Transverse colon (tissue), 4 donors: ENCODE data around the gene ZDBF2. TPM values are rescaled to one million over a fixed set of nuclear protein-coding genes. Genes with fewer than 3 reads are reported as not detected.

ENCODE experiments used
- DNase-seq: peaks from one replicate; pipeline ENCODE4 v3.0.0-alpha.2; 2019
- H3K27ac ChIP-seq, 4 donors: fragments of 200-600 bp; sonication (generic); 2 replicates each; pipeline ENCODE4 v1.5.1; 2016 to 2018; ENCODE audit warnings: inconsistent platforms in 4 of 4
- H3K27me3 ChIP-seq: fragments of 200-600 bp; sonication (generic); 2 replicates; pipeline ENCODE4 v1.5.1; 2017; ENCODE audit warnings: inconsistent platforms
- H3K36me3 ChIP-seq, 4 donors: fragments of 200-600 bp; sonication (generic); 2 replicates each; pipeline ENCODE4 v1.5.1; 2017 to 2019; ENCODE audit warnings: inconsistent platforms in 4 of 4
- H3K4me1 ChIP-seq, 4 donors: fragments of 200-600 bp; sonication (generic); 2 replicates each; pipeline ENCODE4 v1.5.1; 2017 to 2020; ENCODE audit warnings: inconsistent platforms in 4 of 4
- H3K4me3 ChIP-seq, 4 donors: fragments of 200-600 bp; sonication (generic); 1 replicate in 1 of 4; 2 replicates in 3 of 4; pipeline versions ENCODE4 v1.5.1 to v1.6.1; 2017 to 2019; ENCODE audit warnings: inconsistent platforms in 4 of 4
- H3K9me3 ChIP-seq, 2 donors: fragments of 200-600 bp; sonication (generic); 2 replicates each; pipeline ENCODE4 v1.5.1; 2017 to 2019; ENCODE audit warnings: inconsistent platforms in 2 of 2
- EP300 ChIP-seq: sonication (generic); formaldehyde crosslinking; IDR thresholded peaks from one replicate; pipeline ENCODE4 v1.6.1; 2017; ENCODE audit warnings: antibody characterized with exemption, low read depth
- POLR2A ChIP-seq: fragments of 450-650 bp; IDR thresholded peaks from one replicate; pipeline ENCODE4 v1.6.1; 2016; ENCODE audit warnings: antibody characterized with exemption, mild to moderate bottlenecking, moderate library complexity
- POLR2AphosphoS5 ChIP-seq, 3 donors: sonication (generic); formaldehyde crosslinking; IDR thresholded peaks; one replicate each; pipeline ENCODE4 v1.6.1; 2016; ENCODE audit warnings: antibody characterized with exemption in 3 of 3
- WGBS, 2 donors: methylation state at CpG; one replicate each; pipeline ENCODE4 v1.1.5; 2018; ENCODE audit warnings: low coverage in 1 of 2; 5-methylcytosine and 5-hydroxymethylcytosine counted together
- in situ Hi-C, 4 donors: fragments of 200-750 bp; cut with MboI; loops; one replicate each; pipeline versions ENCODE4 v1.15.0 to v1.15.1; 2017; ENCODE audit warnings: low sequenced_read_pairs in 3 of 4, low pct_ligation_motif_present in 1 of 4, low pct_unique_long_range_greater_than_20kb in 1 of 4
- intact Hi-C: fragments of 100-400 bp; cut with DNase I; formaldehyde crosslinking; loops from one replicate; pipeline ENCODE4 v1.15.1; 2023; ENCODE audit warnings: low total_unique reads
- total RNA-seq, 4 donors: library from RNA; depleted of rRNA; stranded (reverse); fragments of >200 nt; gene quantifications; one replicate each; pipeline ENCODE4 v1.1.0, GENCODE V29; 2016
- TF ChIP-seq, protein P1 (sequence below), 5 experiments: fragments of 200-600 bp in 3 of 5; fragments of 450-650 bp in 2 of 5; sonication (generic) in 3 of 5; IDR thresholded peaks; 1 replicate in 2 of 5; 2 replicates in 3 of 5; pipeline ENCODE4 v1.5.1; 2016 to 2017; ENCODE audit warnings: antibody characterized with exemption in 5 of 5, inconsistent platforms in 3 of 5, mild to moderate bottlenecking in 2 of 5, moderate library complexity in 1 of 5

ZDBF2 gene
- total RNA-seq, 4 donors from 2014 or later = 2.2 to 9.4 (median 6.6) TPM

DNA sequence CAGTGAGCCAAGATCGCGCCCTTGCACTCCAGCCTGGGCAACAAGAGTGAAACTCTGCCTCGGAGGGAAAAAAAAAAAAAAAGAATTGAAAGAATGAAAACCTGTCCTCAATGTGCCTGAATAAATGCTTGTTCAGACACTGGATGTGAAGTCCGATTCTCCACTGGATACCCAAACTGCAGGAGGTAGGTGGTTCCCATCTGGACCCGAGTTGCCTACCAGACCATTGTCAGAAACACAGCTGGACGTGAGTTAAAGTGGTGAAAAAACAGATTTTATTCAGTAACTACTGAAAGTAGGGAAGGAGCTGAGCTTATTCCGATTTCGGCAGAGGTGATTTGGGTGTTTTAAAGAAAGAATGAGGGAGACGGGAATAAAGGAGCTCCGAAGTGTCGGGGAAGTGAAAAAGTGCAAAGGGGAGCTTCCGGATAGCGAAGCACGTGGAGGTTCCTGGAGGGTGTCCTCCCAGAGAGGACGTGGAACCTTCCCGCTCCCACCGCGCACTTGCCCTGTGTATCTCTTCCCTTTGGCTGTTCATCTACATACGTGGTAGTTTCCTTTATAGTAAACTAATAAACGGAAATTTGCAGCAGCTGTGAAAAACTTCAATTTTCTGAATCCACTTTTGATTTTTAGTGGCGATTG, 10.4 kb upstream of the ZDBF2 start:
- no peak for DNase-seq
- 43 to 44% methylated on average over 13 to 21 of the region's 21 CpGs for WGBS, 2 donors
- in situ Hi-C loops = no loop called here
- Histone ChIP-seq H3K4me3 (no peak overlapping the region), H3K27ac (no peak overlapping the region), H3K36me3 (no peaks in the 10 kb centered on the region), H3K27me3 (peaks cover 100% of the 10 kb centered on the region), H3K4me1 (no peaks in the 10 kb centered on the region), H3K9me3 (no peaks in the 10 kb centered on the region)
- intact Hi-C loops = no loop called here
- no peak for TF ChIP-seq EP300
- TF ChIP-seq POLR2A = no peak
- no peak for TF ChIP-seq POLR2AphosphoS5 (IDR thresholded peaks at IDR 0.05)
- TF ChIP-seq, protein P1, sequence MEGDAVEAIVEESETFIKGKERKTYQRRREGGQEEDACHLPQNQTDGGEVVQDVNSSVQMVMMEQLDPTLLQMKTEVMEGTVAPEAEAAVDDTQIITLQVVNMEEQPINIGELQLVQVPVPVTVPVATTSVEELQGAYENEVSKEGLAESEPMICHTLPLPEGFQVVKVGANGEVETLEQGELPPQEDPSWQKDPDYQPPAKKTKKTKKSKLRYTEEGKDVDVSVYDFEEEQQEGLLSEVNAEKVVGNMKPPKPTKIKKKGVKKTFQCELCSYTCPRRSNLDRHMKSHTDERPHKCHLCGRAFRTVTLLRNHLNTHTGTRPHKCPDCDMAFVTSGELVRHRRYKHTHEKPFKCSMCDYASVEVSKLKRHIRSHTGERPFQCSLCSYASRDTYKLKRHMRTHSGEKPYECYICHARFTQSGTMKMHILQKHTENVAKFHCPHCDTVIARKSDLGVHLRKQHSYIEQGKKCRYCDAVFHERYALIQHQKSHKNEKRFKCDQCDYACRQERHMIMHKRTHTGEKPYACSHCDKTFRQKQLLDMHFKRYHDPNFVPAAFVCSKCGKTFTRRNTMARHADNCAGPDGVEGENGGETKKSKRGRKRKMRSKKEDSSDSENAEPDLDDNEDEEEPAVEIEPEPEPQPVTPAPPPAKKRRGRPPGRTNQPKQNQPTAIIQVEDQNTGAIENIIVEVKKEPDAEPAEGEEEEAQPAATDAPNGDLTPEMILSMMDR (IDR thresholded peaks at IDR 0.05) = no peak

DNA sequence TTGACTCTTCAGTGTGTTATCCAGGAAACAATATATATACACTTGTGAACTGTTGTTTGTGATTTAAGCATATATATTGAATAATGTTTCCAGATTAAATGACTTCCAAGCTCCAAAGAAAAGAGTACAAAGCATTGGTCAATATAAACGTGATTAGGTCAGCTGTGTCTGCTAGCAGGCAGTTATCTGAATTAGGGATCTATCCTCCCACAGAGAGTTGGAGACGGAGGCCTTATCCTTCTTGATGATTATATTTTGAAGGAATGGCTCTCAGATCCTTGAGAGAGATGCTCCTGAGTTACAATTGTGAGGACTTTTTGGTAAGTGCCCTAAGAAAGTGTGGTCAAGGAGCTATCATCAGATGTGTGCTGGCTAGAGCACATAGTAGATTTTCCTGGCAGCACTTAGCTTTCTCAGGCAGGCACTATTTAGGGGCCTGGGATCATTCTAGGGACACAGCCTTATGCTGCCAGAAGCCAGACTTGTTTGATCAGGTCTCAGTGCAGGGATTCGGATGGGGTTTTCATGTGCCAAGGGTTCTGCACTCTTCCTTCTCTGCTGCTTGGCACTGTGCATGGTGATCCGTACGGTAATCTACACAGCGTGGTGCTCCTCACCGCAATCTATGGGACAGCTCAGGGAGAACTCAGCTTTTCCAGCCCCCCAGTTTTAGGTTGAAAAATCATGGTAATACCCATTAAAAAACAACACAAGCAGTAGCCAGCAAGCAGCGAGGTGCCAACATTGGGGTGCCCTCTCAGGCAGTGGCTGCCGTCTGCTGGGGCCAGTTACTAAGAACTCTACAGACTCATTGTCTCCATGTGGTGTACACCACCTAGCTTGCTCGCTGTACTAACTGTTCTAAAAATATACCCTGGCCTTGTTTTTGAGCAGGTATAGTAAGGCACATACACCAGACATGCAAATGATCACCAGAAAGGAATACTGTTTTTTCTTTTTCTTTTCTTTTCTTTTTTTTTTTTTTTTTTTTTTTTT, 8.0 kb upstream of the ZDBF2 start:
- in situ Hi-C loops = no loop called here
- Histone ChIP-seq H3K4me3 (no peak overlapping the region), H3K9me3 (no peaks in the 10 kb centered on the region), H3K36me3 (no peaks in the 10 kb centered on the region), H3K27me3 (peaks cover 98% of the 10 kb centered on the region), H3K4me1 (no peaks in the 10 kb centered on the region), H3K27ac (no peak overlapping the region)
- intact Hi-C loops = no loop called here
- no peak for DNase-seq
- 57 to 67% methylated on average over 2 to 10 of the region's 10 CpGs for WGBS, 2 donors
- TF ChIP-seq POLR2AphosphoS5 (IDR thresholded peaks at IDR 0.05) = no peak
- TF ChIP-seq, protein P1 (IDR thresholded peaks at IDR 0.05) = no peak
- no peak for TF ChIP-seq POLR2A
- no peak for TF ChIP-seq EP300

DNA sequence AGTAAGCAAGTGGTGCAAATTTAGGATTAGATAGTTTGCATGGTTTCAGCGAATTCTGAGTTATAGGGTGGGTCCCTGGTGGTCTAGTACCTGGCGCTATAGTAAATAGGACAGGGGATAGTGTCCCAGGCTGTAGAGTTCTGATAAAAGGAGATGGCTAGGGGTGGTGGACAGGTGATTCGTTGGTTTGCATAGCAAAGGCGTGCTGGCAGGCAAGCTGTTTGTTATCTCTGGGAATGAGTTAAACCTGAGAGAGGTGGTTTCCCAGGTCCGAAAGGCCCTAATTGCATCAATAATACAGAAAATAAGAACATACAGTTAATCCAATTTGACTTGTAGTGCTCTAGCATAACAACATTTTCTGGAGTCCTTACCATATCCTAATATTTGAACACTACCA, 6.9 kb upstream of the ZDBF2 start:
- Histone ChIP-seq H3K9me3 (no peaks in the 10 kb centered on the region), H3K27me3 (peaks cover 98% of the 10 kb centered on the region), H3K36me3 (no peaks in the 10 kb centered on the region), H3K4me1 (no peaks in the 10 kb centered on the region), H3K27ac (no peak overlapping the region), H3K4me3 (no peak overlapping the region)
- intact Hi-C loops = no loop called here
- in situ Hi-C loops = no loop called here
- no peak for TF ChIP-seq POLR2AphosphoS5 (IDR thresholded peaks at IDR 0.05)
- no peak for TF ChIP-seq EP300
- no peak for TF ChIP-seq POLR2A
- TF ChIP-seq, protein P1 (IDR thresholded peaks at IDR 0.05) = no peak
- 39 to 41% methylated on average over 5 of the region's 5 CpGs for WGBS, 2 donors
- DNase-seq = no peak

DNA sequence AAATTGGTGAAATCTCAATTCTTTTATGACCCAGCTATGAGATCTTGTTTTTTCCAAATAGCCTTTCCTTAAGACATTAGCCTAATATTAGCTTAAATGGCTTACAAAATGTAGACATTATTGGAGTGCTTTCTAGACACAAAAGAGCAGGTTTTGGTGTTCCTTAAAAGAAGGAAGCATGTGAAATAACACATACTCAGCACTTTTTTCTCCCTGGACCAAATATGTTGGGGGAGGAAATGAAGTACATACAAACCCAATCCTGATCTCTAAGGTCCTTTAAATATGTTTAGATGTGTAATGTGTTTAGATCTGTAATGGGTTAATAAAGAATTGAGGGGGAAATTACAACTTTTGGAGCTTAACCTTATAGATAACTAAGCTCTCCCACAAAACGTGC, 3.4 kb upstream of the ZDBF2 start:
- in situ Hi-C loops = no loop called here
- WGBS, 2 donors = 22% methylated on average over 1 of the region's 1 CpG; no CpG with 5 or more reads in 1 of the 2 donors
- no peak for DNase-seq
- Histone ChIP-seq H3K4me3 (no peak overlapping the region), H3K27ac (no peak overlapping the region), H3K9me3 (no peaks in the 10 kb centered on the region), H3K36me3 (no peaks in the 10 kb centered on the region), H3K27me3 (peaks cover 97% of the 10 kb centered on the region), H3K4me1 (peaks cover 0 to 18% (median 8%) of the 10 kb centered on the region in 4 donors)
- intact Hi-C loops = no loop called here
- TF ChIP-seq POLR2A (no peak), EP300 (no peak), POLR2AphosphoS5 (IDR thresholded peaks at IDR 0.05) (no peak)
- TF ChIP-seq, protein P1 (IDR thresholded peaks at IDR 0.05) = no peak
